HG03196 (cell line): Measurements from ENCODE around the gene AOC1.
"Not testable (repeated sequence)": the region's sequence is repeated elsewhere in the genome, so short reads cannot be mapped to it uniquely, and the experiment has no call there.

Source experiments
- ATAC-seq: cut with Tn5 transposase; IDR thresholded peaks from one replicate; pipeline ENCODE4 v1.9.1; 2021; ENCODE audit not compliant: unreplicated experiment

AOC1 gene

GRCh38 chr7:150852371-150852905, at the start of gene AOC1:
AOC1 (plus strand) TSS chr7:150852517; CDS start chr7:150856471, 3,954 bp downstream.
- ATAC-seq = no peak

GRCh38 chr7:150803161-150803860, 49.0 kb upstream of the AOC1 start:
- ATAC-seq = no peak

- no peak for ATAC-seq
Observed at GRCh38 chr7:150804802-150805201, 47.5 kb upstream of the AOC1 start.

- ATAC-seq = no peak
Observed at GRCh38 chr7:150805864-150806263, 46.5 kb upstream of the AOC1 start.

GRCh38 chr7:150806454-150806853, 45.9 kb upstream of the AOC1 start:
- no peak for ATAC-seq

- no peak for ATAC-seq
Observed at GRCh38 chr7:150806863-150807262, 45.5 kb upstream of the AOC1 start.

GRCh38 chr7:150807616-150808438, 44.5 kb upstream of the AOC1 start:
- not testable (repeated sequence) for ATAC-seq

- no peak for ATAC-seq
Observed at GRCh38 chr7:150814328-150815001, 37.9 kb upstream of the AOC1 start.

GRCh38 chr7:150818971-150819370, 33.3 kb upstream of the AOC1 start:
- no peak for ATAC-seq

GRCh38 chr7:150820148-150820547, 32.2 kb upstream of the AOC1 start:
- ATAC-seq = no peak

GRCh38 chr7:150820578-150821198, 31.6 kb upstream of the AOC1 start:
- ATAC-seq = no peak

- no peak for ATAC-seq
Observed at GRCh38 chr7:150823043-150823442, 29.3 kb upstream of the AOC1 start.

GRCh38 chr7:150823484-150824126, 28.7 kb upstream of the AOC1 start:
- ATAC-seq = no peak

- no peak for ATAC-seq
Observed at GRCh38 chr7:150824379-150825177, 27.7 kb upstream of the AOC1 start.

- ATAC-seq = no peak
Observed at GRCh38 chr7:150826061-150826849, 26.1 kb upstream of the AOC1 start.

GRCh38 chr7:150828384-150828783, 23.9 kb upstream of the AOC1 start:
- ATAC-seq = no peak

- ATAC-seq = no peak
Observed at GRCh38 chr7:150829426-150829825, 22.9 kb upstream of the AOC1 start.

GRCh38 chr7:150830937-150831336, 21.4 kb upstream of the AOC1 start:
- ATAC-seq = no peak

- ATAC-seq = no peak
Observed at GRCh38 chr7:150831851-150832250, 20.5 kb upstream of the AOC1 start.
